ENCODE results near the gene SLFN12L.
"Not testable (repeated sequence)": the region's sequence is repeated elsewhere in the genome, so short reads cannot be mapped to it uniquely, and the experiment has no call there.

SLFN12L gene

DNA sequence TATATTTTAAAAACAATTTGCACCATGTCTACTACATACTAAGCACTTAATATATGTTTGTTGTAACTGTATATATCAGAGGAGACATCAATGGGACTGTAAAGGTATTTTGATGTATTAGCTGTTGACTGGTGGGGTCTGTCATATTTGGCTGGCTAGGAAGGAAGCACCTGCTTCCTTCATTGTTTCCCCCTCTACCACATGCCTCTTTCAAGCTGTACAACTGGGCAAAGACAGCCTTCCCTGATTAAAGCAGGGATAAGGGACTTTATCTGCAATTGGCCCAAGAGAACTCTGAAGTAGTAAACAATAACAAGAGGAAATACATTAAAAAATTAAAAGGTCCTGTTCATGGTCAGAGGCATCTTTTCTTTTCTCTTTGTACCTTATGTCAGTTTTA, 5.5 kb upstream of the SLFN12L start:
- DNase-seq, result no peak

DNA sequence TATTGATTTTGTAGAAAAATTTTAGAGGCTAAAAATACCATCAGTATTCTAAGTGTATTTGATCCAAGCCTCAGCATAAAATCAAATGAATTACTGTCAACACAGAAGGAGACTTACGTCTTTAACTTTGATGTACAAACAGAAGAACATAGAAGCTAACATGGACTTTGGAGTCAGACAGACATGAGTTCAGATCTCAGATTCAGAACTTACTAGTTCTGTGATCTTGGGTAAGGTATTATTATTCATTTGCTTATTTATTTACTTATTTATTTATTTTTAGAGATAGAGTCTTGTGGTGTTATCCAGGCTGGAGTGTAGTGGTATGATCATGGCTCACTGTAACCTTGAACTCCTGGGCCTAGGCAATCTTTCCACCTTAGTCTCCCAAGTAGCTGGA, 4.0 kb upstream of the SLFN12L start:
- no peak for DNase-seq

DNA sequence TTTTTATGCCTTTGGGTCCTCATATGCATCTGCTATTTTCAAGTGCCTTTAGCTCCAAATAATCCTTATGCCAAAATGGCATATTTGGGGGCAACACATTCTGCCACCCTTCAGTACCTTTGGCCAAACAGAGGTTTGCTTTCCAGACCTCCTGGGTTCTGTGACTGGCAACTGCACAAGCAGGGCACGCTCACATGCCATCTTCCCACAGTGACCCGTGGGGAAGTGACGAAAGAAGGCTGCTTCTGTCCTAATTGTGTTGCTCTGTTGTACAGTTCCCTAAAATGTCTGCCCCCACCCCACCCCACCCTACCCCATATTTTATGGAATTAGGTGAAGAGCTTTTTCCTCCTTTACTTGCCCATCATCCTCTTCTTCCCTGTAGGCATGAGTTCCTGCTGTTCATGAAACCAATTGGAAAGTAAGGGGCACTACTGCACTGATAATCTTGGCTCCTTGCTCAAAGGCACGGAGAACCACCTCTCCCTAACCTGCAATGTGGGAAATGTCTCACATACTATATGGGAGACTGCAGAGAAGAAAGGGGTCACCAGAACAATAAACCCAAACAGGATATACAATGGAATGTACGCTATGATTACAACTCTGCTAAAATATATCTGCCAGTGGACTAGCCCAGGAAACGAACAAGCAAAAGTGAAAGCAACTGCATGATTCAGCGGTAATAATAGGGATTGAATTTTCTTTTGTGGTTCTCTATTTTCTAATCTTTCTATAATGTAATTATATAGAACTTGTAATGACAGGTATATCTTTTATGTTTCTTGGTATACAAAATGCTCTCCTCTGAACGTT, 3.3 kb upstream of the SLFN12L start:
- DNase-seq, result peak in 9 of 51 donors; percentile 0 to 27 (median 6)

DNA sequence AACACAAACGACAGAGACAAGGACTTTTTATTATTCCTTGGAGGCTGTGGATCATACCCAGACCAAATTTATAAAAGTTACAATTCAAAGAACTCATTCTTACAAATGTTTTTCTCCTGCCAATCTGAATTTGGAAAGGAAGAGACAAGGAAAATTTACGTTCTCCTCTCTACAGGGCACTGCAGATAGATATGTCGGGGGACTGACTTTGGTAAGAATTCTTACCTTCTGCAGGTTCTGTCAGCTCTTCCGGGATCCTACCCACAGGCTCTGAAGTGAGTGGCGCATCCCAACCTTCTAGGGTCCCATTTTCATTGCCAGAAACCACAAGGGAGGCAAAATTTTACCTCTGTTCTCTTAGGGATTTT, 2.2 kb upstream of the SLFN12L start:
- no peak for DNase-seq

DNA sequence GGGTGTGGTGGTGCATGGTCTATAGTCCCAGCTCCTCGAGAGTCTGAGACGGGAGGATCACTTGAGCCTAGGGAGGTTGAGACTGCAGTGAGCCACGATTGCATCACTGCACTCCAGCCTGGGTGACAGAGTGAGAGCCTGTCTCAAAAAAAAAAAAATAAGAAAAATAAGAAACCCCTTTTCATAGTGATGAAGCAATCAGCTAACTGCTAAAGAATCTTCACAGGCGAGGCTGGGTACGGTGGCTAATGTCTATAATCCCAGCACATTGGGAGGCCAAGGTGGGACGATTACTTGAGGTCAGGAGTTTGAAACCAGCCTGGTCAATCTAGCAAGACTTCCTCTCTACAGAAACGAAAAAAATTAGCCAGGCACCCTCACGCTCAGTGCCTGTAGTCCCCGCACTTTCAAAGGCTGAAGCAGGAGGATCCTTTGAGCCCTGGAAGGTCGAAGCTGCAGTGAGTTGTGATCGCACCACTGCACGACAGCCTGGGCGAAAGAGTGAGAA, 760 bp downstream of the SLFN12L start:
- DNase-seq, result no peak

DNA sequence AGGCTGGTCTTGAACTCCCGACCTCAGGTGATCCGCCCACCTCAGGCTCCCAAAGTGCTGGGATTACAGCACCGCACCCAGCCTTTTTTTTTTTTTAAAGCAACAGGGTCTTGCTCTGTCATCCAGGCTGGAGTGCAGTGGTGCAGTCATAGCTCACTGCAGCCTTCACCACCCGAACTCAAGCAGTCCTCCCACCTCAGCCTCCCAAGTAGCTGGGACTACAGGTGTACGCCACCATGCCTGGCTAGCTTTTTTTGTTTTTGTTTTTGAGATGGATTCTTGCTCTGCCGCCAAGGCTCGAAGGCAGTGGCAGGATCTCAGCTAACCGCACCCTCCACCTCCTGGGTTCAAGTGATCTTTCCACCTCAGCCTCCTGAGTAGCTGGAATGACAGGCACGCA, 2.1 kb downstream of the SLFN12L start:
- DNase-seq, result not testable (repeated sequence)

DNA sequence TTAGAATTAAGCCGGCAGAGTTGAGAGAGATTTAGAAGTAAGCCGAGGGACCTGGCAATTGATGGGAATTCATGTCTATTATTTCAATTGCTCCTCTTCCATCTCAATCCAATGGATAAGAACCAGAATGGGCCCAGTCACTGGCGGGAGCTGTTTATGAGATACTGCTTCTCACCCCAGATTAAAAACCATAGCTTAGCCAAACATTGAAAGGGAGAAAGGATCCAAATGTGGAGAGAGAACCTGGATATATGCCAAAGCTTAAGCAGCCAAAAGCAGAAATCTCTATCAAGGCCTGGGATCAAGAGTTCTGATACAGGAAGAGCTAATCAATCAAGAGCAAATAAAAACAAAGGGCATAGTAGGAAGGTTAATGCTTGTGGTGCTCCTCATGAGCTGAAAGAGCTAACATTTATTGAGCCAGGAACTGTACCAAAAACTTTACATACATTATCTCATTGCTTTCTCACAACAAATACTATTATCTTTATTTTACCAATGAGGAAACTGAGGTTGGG, 2.8 kb downstream of the SLFN12L start:
- no peak for DNase-seq

DNA sequence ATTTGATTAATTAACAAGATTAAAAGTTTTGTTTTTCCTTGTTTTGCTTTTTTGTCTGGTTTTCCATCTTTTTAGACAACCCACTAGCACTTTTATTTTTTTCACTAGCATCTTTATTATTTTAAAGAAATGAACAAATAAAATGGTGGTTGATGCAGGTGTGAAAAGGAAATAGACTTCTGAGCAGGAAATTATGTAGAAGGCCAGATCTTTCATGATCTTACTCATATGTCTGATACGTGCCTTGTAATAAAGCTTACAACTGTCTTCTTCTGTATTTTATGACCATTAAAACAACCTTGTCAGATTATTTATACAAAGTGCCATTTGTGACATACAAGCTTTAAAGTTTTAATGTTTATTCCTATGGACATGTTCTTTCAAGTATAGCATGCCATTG, 6.3 kb downstream of the SLFN12L start:
- DNase-seq, result no peak

DNA sequence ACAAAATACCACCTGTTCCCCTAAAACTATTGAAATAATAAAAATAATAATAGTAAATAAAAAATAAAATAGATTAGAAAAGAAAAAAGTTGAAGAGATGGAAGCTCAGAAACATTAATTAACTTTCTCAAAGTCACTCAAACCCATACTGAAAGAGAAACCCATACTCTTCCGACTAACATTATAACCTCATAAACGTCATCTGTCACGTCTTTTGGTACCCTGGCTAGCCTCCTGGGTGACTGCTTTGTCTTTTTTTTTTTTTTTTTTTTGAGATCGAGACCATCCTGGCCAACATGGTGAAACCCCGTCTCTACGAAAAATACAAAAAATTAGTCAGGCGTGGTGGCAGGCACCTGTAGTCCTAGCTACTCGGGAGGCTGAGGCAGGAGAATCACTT, 7.6 kb downstream of the SLFN12L start:
- no peak for DNase-seq

DNA sequence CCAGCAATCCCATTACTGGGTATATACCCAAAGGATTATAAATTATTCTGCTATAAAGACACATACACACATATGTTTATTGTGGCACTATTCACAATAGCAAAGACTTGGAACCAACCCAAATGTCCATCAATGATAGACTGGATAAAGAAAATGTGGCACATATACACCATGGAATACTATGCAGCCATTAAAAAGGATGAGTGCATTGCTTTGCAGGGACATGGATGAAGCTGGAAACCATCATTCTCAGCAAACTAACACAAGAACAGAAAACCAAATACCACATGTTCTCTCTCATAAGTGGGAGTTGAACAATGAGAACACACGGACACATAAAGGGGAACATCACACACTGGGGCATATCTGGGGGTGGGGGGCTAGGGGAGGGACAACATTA, 8.2 kb downstream of the SLFN12L start:
- not testable (repeated sequence) for DNase-seq

DNA sequence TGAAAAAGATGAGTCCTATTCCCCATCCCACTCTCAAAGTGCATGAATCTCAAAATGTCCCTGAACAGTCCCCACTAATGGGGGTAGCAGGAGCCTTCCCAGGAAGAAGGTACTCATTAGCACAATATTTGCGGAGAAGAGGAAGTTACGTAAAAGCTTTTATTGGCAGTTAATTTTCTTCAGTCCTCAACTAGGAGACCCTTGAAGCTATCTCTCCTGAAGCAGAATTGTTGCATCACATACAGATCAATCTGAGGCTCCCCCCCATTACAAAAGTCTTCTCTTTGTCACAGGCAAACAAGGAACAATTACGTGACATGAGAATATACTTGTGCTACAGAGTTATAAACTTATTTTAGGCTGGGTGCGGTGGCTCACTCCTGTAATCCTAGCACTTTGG, 14.2 kb downstream of the SLFN12L start:
- no peak for DNase-seq

DNA sequence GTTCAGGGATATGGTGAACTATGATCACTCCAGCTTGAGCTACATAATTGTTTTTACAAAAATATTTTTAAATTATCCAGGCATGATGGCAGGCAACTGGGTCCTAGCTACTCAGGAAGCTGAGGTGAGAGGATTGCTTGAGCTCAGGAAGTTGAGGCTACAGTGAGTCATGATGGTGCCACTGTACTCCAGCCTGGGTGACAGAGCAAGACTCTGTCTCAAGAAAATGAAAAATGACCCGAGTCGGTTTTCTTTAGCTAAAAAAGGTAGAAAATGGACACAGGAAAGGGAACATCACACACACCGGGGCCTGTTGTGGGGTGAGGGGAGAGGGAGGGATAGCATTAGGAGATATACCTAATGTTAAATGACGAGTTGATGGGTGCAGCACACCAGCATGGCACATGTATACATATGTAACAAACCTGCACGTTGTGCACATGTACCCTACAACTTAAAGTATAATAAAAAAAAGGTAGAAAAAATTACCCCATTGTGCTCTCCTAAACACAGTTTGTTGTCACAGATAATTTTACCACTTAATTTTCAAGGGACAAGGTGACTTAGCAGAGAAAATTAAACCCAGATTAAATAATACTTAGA, 15.7 kb downstream of the SLFN12L start:
- DNase-seq, result not testable (repeated sequence)

DNA sequence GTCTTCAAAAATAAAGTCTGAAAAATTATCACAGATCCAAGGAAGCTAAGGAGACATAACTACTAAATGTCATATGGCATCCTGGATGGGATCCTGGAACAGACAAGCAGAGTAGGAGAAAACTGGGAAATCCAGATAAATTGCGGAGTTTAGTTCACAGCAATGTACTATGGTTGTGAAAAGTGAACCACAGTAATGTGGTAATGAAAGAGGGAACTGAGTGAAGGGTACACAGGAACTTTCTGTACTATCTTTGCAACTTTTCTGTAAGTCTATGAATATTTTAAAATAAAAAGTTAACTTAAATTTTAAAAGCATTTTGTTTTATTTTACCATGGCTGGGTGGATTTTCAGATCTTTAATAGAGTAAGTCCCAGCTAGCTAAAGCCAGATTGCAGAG, 16.3 kb downstream of the SLFN12L start:
- DNase-seq, result no peak

DNA sequence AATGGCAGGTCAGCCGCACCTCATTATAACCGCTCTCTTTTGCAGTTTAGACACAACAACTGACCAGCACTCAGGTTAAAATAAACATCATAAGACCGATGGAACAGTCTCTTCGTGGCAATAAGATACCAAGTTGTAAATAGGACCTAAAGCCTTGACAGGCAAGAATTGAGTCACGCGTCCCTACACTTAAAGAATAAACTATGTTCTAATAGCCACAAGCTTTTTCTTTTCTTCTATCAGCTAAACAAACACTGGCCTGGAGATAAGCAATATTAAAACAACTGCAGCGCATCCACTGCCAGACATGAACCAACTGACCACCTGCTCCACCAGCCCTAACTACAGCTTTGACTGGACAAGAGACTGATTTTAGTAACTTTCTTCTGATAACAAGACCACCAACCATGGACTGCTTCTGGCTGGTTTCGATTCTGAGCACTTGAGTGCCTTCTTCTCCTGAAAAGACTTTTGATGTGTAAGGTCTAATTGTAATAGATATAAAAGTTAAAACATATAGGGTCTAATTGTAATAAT, 17.5 kb downstream of the SLFN12L start:
- DNase-seq, result no peak

DNA sequence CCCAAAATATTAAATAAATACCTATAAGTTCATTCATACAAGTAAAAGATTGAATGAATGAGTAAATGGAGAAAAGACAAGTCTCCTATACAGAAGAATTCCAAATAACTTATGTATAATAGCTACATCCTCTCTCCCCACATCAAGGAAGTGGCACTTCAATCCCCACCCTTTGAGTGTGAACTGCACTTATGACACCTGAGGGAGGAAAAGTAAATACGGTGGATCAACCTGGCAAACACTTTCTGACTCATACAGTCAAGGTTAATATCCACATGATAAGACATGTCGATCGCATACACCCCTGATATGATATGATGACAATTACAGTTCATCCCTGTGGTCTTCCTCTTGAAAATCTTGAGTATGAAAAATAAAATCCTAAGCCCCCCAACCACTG, 18.0 kb downstream of the SLFN12L start:
- DNase-seq, result no peak

DNA sequence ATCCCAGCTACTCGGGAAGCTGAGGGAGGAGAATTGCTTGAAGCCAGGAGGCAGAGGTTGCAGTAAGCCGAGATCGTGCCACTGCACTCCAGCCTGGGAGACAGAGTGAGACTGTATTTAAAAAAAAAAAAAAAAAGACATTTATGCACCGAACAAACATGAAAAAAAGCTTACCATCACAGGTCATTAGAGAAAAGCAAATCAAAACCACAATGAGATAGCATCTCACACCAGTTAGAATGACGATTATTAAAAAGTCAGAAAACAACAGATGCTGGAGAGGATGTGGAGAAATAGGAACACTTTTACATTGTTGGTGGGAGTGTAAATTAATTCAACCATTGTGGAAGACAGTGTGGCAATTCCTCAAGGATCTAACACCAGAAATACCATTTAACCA, 19.0 kb downstream of the SLFN12L start:
- DNase-seq, result not testable (repeated sequence)

DNA sequence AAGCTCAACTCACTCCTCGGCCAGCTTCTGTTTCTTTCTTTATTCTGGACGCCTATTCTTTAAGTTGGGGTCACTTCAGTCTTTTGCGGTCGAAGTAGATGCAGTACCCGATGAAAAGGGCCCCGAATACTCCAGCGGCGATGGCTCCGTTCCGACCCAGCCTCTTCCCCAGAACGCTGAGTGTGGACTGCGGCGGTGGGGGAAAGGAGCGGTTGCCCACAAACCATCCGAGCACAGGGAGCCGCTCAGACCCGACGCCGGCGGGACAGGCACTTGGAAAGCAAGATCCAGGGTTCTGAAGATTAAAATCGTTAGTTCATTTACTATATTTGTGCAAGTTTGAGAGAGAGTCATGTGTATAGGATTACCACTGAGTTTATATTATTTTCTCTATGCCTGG, 22.5 kb downstream of the SLFN12L start:
- no peak for DNase-seq

DNA sequence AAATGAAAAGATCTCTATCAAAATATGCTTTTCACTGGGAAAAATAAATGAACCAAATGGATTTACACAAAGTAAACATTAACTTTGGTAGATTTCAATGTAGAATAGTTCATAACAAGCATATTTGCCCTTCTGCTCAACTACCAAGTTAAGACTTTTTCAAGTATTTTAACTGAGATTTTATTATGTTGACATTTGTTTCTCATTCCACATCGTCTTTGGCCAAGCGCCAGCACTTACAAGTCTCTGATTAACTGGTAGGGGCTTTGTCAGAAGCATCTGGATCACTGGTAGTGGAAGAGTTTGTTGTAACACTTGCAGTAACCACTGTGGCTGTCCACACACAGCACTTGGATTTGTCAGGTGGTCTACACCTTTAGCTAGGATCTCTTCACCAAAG, 22.9 kb downstream of the SLFN12L start:
- no peak for DNase-seq

DNA sequence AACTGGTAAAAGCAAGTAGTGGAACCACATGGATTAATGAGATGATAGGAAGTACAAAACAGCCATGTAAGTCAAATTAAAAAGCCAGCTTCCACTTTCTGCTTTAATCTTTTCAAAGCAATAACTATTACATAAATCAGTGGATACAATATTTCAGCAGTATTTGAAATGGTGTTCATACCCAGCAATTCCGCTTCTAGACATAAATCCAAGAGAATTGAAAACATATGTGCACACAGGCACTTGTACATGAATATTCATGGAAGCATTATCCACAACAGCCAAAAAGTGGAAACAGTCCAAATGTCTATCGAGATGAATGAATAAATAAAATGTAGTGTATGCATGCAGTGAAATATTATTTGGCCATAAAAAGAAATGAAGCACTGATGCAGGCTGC, 27.4 kb downstream of the SLFN12L start:
- no peak for DNase-seq

DNA sequence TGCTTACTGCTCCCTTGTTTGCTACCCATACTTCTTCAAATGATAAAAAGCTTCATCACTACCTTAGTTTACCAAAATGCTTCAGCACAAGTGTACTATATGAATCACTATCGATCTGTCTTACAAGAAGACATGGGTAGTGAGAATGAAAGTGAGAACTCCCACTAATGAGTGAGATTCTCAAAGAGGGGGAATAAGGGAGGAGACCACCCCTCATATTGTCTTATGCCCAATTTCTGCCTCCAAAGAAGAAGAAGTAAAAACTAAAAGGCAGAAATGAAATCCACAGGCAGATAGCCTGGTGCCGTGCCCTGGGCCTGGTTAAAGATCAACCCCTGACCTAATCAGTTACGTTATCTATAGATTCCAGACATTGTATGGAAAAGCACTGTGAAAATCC, 29.8 kb downstream of the SLFN12L start:
- DNase-seq, result not testable (repeated sequence)

DNA sequence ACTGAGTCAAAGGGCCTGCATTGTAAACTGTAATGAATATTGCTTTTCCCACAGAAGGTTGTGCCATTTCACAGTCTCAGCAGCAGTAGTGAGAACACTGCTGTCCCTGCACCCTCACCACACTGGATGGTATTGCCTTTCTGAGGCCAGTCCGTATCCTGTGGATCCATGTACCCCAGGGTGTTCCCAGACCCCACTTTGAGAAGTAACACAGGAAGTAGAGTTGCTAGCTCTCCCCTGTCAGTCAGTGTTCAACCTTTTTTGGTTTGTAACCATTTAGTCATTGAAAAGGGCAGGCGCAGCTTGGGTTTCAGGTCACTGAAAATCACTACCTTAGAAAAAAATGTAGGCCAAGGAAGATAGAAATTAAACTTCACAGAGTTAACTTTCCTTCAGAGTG, 37.9 kb downstream of the SLFN12L start:
- no peak for DNase-seq

DNA sequence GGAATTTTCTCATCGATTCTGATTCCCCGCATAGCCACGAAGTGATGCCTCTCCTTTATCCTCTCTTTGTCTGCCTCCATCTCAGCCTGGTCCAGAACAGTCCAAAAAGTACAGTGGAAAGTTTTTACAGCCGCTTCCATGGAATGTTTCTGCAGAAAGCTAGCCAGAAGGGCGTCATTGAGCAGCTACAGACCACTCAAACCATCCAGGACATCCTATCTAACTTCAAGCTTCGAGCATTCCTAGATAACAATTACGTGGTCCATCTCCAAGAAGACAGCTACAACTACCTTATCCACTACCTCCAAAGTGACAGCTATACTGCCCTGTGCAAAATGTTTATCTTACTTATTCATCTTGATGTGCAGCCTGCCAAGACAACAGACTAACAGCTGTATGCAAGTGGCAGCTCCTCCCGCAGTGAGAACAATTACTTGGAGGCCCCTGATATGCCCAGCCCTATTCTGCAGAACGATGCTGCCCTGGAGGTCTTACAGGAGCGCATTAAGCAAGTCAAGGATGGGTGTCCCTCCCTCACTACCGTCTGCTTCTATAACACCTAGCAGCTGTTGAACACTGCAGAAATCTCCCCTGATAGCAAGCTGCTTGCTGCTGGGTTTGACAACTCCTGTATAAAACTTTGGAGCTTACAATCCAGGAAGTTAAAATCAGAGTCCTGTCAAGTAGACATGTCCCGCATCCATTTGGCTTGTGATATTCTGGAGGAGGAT, 38.9 kb downstream of the SLFN12L start:
- DNase-seq, result no peak
